Spleen (tissue), 7 donors: ENCODE measurements around the gene TAX1BP1.

Experiments
- POLR2A ChIP-seq, 3 donors: fragments of 450-650 bp; IDR thresholded peaks; one replicate each; pipeline ENCODE4 v1.5.1; 2017; ENCODE audit warnings: antibody characterized with exemption in 3 of 3, mild to moderate bottlenecking in 1 of 3
- TF ChIP-seq, protein P1 (sequence below), 11 experiments: fragments of 200-600 bp in 7 of 11; fragments of 450-650 bp in 4 of 11; sonication (generic) in 4 of 11; IDR thresholded peaks in 8 of 11; conservative IDR thresholded peaks in 3 of 11; 1 replicate in 7 of 11; 2 replicates in 4 of 11; pipeline versions ENCODE4 v1.4.0 to v1.8.0; 2016 to 2021; ENCODE audit warnings: antibody characterized with exemption in 11 of 11, inconsistent platforms in 4 of 11, mild to moderate bottlenecking in 1 of 11
- donor health status: DM: no; HTN: no; CAD: no; lungs with moderate emphysema.
- donor health status: DM: no; HTN: no; CAD: no.
- donor health status: DM: no; HTN: no; CAD: no.

DNA sequence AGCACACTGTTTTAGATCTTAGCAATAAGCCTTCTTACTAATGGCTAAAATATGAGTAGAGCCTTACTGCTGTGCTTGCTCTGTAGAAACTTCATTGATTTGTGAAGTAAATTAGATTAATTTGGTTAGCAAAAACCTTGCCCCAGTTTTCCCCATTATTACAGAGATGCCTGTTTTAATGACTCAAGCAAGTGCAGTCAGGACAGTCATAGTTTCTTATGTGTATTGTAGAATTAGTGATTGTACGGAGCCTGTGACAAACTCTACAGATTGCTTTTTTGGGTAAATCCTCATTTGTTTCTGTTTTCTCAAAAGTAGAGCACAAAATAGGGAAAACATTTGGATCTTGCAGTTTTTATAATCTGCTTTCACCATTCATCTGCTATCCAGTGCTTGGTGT, 7.0 kb downstream of the TAX1BP1 start:
- TF ChIP-seq POLR2A (IDR thresholded peaks at IDR 0.05) = no peak
- TF ChIP-seq, protein P1, sequence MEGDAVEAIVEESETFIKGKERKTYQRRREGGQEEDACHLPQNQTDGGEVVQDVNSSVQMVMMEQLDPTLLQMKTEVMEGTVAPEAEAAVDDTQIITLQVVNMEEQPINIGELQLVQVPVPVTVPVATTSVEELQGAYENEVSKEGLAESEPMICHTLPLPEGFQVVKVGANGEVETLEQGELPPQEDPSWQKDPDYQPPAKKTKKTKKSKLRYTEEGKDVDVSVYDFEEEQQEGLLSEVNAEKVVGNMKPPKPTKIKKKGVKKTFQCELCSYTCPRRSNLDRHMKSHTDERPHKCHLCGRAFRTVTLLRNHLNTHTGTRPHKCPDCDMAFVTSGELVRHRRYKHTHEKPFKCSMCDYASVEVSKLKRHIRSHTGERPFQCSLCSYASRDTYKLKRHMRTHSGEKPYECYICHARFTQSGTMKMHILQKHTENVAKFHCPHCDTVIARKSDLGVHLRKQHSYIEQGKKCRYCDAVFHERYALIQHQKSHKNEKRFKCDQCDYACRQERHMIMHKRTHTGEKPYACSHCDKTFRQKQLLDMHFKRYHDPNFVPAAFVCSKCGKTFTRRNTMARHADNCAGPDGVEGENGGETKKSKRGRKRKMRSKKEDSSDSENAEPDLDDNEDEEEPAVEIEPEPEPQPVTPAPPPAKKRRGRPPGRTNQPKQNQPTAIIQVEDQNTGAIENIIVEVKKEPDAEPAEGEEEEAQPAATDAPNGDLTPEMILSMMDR (IDR thresholded peaks at IDR 0.05 in 8 of 11, conservative IDR thresholded peaks at IDR 0.05 in 3 of 11) = no peak
